SW 1271 (cell line): ENCODE results near the gene PIGK.
A peak's percentile ranks its signal among the peaks of the same experiment; 100 is the strongest.
"Not testable (repeated sequence)": the region's sequence is repeated elsewhere in the genome, so short reads cannot be mapped to it uniquely, and the experiment has no call there.

Experiments used
- DNase-seq, 2 experiments: peaks; one replicate each; lab custom pipeline; 2025; lab: John Stamatoyannopoulos, UW

PIGK gene

DNA sequence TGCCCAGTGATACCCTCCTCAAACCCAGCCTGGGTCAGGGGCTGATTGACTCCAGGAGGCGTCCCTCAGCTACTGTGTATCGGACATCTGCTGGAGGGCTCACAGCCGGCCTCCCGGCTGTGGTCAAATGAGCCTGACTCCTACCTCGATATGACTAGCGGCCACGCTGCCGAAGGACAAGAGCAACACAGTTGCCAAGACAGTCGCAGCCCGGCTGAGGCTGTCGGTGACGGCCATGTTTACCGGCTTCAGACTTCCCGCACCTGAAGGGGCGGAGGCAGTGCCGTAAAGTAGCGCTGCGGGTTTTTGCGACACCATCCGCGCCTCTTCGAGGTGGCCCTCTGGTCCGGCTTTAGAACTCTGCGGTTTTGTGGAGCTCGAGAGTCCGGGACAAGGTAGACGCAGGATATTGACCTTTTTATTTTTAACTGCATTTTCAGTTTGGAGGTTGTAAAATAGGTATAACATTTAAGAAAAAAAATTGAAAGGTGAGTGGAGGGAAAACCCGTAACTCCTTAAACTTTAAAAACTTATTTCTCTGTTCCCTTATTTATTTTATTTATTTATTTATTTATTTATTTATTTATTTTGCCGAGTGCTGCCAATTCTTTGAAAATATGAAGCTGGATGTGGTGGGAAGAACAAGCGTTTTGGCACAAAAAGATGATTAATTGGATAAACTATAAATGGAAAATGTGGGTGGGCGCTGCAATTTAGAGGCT is at the start of gene PIGK:
Gene PIGK (minus strand): TSS at position 265 of the 722 bp plus-strand sequence. CDS start 28 bp downstream, at position 237.
- DNase-seq: peak; percentile 68 to 79

DNA sequence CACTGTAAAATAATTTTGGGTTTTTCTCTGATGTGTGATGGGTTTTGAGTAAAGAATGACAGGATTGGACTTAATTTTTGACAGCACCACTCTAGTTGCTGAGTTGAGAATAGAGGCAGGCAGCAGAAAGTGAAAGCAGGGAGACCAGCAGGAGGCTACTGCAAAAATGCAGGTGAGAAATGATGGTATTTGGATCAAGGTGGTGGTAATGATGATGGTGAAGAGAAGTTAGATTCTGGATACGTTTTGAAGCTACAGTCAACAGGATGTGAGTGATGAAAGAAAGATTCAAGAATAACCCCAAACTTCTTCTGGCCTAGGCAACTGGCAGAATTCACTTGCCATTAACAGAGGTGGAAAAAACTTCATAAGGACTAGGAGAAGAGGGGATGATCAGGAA is 47.8 kb upstream of the PIGK start:
- no peak for DNase-seq

DNA sequence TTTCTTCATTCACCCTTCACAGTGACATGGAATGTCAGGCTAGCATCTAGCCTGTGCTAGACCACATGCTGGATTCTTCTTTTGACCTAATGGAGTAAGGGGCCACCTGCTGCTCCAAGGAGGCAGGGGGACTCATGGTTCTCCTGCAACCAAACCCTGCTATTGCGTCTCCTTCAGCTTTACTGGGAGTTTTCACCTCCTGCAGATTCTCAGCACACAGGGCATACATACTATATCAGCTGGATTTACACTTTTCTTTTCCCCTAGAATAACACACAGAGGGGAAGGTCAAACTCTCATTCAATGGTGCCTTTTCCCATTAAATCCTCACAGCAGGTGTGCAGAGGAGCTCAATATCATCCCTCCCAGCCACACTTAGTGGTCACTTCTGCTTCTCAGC is 46.0 kb upstream of the PIGK start:
- DNase-seq: no peak

DNA sequence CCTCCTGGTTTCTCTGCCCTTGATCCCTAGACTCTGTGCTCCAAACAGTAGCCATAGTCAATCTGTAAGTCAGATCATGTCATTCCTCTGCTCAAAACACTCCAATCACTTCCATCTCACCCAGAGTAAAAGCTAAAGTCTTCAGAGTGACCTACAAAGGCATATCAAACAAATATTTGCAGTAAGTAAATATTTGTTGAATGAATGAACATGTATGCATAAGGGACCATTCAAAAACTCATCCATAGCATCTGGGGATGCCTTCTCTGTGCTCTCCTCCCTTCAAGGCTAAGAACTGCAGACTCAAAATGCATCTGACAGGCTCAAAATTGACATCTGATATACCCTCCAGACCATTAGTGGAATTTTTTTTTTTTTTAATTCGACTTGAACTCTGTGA is 44.5 kb upstream of the PIGK start:
- no peak for DNase-seq

DNA sequence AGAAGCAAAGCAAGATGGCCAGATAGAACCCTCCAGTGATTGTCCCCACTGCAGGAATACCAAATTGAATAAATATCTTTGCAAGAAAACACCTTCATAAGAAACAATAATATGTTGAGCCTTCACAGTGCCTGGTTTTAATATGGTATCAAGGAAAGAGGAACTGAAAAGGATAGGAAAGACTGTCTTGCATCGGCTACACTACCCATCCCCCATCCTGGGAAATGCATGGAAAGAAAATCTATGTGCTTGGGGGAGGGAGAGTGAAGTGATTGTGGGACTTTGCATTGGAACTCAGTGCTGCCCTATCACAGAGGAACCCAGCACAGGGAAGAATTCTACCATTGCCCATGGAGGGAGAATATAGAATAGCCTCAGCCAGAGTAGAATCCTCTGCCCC is 34.0 kb upstream of the PIGK start:
- DNase-seq: no peak

DNA sequence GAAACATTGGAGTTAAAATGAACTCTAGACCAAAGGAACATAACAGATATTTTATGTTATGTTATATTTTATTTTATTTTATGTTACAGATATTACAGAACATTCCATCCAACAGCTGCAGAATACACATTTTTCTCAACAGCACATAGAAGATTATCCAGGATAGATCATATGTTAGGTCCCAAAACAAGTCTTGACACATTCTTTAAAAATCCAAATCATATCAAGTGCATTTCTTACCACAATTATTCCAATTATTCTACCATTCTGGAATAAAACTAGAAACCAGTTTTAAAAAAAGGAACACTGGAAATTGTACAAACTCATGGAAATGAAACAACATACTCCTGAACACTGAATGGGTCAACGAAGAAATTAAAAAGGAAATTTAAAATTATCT is 30.9 kb upstream of the PIGK start:
- no peak for DNase-seq

DNA sequence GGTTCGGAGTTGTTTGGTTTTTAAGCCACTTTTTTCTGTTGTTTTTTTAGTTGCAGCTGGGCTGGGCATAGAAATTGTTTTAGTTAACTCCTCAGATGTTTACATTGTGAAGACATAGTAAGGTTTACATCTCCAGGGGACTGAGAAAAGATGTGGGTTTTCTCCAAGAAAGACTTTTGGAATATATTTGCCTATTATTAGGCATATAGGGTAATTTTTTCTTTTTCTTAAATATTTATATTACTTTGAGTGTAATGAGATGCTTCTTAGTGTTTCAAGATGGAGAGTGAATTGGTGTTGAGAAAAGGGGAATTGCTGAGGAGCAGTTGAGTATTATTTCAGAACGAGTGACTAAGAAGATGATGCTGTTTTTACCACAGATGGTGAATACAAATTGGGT is 26.6 kb upstream of the PIGK start:
- DNase-seq: no peak

DNA sequence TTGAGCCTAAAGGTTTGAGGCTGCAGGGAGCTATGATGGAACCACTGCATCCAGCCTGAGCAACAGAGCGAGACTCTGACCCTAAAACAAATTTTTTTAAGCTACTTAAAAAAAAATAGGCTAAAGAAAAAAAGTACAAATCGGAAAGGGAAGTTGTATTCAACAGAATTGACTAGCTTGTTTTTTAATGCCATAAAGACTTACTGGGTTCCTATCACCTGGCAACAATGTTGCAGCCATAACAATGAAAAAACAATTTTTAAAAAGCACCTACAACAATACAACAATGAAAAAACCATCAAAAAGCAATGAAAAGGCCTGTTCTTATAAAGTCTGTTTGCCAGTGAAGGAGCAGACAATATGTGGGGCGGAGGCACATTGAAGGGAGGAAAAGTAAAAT is 20.1 kb upstream of the PIGK start:
- no peak for DNase-seq

DNA sequence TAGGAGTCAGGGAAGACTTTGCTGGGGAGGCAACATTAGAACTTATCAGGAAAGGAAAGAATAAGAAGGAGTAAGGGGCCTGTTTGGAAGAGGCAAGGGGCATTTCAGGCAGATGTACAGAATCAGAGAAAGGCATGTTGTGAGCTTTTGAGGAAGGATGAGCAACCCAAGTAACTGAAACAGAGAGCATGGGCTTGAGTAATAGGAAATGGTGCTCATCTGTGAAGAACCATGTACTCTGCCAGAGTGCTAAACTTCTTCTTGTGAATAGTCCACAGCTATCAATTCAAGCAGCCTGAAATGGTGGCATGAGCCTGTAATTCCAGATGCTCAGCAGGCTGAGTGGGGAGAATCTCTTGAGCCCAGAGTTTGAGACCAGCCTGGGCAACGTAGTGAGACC is 19.2 kb upstream of the PIGK start:
- DNase-seq: no peak

DNA sequence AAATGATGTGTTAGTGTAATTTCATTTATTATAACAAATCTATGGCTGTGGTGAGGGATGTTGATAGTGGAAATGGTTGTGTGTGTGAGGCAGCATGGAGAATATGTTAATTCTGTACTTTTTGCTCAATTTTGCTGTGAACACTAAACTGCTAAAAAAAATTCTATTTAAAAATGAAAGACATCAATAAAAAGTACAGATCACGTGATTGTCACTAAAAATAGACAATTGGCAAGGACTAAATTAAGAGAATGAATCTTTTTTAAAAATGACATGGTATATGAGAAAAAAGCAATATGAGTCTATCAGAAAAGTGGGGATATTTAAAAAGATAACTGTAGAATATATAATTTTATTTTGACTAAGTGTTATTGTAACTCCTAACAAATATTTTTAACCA is 15.7 kb upstream of the PIGK start:
- DNase-seq: no peak

DNA sequence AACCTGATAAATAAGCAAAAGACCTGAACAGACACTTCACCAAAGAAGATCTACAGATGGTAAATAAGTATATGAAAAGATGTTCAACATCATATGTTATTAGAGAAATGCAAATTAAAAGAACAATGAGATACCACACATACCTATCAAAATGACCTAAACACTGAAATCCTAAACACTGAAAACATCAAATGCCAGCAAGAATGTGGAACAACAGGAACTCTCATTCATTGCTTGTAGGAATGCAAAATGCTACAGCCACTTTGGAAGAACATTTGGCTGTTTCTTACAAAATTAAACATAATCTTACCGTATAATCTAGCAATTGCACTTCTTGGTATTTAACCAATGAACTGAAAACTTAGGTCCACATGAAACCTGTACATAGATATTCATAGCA is 14.9 kb upstream of the PIGK start:
- DNase-seq: no peak

DNA sequence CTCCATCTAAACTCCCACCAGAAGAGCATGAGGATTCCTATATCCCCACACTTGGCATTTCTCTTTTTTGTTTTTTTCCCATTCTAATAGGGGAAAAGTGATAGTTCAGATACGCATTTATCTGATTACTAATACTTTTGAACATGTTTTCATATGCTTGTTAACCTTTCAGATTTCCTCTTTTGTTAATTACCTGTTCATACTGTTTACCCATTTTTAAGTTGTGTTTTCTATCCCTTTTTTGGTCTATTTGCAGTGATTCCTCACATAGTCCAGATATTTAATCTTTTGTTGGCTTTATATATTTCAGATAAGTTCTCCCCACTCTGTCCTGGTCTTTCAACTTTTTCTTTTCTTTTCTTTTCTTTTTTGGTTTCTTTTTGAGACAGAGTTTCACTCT is 13.6 kb upstream of the PIGK start:
- DNase-seq: no peak

DNA sequence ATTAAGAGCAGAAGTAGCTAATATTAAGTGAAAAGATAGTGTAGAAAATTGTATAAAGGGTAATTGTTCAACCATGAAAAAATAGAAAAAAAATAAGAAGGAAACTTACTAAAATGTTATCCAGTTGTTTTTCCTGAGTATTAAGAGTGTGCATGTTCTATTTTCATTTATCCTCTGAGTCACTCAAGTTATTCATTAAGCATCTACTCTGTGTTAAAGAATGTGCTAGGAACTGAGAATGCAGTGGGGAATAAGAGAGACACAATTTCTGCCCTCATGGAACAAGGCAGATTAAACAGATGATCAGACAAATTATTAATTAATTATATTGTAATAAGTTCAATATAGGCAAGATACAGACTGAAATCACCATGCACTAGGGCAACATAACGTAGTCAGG is 10.8 kb upstream of the PIGK start:
- DNase-seq: no peak

DNA sequence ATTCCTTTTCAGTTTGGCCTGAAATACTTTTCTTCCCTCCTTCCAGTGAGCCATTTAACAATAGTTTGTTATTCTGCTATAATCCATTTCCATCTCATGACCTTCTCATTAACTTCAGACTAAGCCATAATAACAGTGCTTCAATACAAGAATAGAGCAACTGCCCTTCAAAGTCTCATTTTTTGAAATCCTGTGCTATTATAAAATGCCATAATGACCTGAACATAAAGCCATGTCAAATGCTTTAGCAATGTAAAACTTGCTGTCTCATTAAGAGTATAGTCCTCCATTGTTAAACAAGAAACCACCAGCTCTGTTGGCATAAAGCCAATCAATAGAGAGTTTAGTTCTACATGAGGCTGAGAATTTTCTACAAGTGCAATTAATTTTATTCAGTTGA is 9.6 kb upstream of the PIGK start:
- DNase-seq: no peak

DNA sequence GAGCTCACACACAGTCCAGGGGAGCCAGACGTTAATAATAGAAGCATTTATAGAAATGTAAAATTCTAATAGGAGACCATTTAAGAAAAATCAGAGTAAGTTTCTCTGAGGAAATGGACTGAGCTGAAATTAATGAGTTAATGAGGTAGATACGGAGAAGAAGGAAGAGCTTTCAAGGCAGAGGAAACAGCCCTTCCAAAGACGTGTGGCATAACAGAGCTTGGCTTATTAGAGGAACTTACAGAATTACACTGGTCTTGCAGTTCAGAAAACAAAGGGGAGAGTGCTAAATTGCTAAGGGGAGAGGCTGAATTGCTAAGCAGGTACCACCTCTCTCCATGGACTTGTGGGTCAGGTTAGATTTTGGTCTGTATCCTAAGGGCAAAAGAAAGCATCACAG is 8.2 kb upstream of the PIGK start:
- no peak for DNase-seq

DNA sequence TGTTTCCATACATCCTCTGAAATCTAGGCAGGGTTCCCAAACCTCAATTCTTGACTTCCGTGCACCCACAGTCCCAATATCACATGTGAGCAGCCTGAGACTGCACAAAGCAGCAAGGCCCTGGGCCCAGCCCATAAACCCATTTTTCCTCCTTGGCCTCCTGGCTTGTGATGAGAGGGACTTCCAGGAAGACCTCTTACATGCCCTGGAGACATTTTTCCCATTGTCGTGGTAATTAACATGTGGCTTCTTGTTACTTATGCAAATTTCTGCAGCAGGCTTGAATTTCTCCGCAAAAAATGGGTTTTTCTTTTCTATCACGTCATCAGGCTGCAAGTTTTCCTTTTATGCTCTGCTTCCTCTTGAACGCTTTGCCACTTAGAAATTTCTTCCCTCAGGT is 3.3 kb upstream of the PIGK start:
- DNase-seq: no peak

DNA sequence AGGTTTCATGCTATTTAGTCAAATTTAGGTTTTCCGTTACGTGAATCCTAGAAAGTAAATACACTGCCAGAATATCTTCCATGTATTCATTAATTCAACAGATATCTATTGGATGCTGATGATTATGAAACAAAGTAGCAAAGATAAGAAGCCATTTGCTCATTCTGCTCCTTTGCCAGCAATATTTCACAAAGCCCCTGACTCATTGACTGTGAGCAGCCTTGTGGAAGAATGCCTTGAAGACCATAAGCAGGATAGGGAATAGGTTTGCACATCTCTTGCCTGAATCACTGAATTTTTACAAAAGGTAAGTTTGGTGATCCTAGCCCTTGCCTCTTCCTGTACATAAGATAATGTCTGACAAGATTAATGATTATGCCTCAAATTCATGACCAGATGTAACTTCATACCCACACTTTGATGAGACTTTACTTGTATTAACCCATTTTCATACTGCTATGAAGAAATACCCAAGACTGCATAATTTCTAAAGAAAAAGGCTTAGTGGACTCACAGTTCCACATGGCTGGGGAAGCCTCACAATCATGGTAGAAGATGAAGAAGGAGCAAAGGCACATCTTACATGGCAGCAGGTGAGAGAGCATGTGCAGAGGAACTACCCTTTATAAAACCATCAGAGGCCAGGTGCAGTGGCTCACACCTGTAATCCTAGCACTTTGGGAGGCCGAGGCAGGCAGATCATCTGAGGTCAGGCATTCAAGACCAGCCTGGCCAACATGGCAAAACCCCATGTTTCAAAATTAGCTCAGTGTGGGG is 1.6 kb upstream of the PIGK start:
- DNase-seq: no peak

DNA sequence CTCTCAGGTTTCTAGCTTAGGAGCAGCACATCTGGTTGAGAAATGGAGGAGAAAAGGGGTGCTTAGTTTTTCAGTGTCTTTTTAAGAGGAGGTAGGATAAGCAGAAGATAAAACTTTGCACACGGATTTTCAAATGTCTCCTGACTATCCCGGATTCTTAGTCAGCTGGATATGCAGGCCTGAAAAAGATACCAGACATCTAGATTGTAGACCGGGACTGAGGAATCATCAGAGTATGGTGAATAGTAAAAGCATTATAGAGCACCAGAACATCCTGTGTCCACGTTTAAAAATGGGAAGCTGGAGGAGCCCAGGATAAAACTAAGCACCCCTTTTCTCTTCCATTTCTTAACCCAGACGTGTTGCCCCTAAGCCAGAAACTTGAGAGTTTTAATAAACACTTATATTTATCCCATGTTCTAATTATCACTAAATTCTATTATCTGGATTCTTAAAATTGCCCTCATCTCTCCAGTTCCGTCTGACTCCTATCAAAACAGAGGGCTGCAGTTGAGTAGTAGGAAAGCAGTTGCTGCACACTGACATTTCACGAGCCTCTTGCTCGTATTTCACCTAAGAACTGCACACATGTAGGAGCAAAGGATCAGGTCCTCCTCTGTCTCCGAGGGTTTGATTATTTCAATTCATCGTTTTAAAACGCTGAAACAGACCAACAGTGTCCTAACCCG is 609 bp downstream of the PIGK start:
- peak in 1 of 2 experiments; percentile 31 for DNase-seq

DNA sequence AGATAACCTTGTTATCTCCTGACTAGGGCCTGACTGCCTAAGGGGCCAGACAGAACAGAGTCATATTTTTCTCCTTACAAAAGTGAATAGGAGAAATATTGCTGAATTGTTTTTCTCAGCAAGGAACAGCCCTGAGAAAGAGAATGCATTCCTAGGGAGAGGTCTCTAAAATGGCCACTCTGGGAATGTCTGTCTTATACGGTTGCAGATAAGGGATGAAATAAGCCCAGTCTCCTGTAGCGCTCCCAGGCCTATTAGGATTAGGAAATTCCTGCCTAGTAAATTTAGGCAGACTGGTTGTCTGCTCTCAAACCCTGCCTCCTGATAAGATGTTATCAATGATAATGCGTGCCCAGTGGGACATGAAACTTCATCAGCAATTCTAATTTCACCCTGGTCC is 15.2 kb downstream of the PIGK start:
- not testable (repeated sequence) for DNase-seq

DNA sequence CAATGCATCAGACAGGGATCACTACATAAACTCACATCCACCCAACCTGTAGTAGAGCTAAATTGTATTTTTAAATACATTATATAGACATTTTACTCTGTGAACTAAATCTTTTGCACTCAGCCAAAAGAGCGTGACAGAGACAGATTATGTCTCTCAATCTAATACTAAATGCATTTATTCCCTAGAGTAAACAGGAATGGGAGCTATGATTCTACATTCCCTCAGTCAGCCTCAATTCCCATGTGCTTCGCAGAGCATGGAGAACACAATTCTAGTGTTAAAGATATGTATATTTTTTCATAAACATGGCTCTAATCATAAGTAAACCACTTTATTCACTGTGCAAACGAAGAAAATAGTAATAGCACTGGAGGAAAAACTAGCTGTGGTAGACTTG is 16.5 kb downstream of the PIGK start:
- no peak for DNase-seq

DNA sequence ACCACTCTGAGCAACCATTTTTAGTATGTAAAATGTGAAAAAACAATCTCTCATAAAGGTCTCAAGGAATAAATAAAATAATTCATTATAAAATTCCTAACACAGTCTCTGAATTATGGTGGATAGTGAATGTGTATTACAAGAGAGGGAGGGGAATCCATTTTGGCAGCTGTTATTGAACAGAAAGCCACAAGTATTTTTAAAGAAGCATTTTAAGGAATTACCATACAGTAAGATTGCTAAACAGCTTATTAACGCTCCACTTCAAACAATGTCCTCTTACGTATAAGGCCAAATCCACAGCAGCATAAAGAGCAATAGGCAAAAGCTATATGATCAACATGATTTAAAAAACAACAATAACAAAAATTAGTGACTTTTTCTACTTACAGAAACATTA is 18.4 kb downstream of the PIGK start:
- no peak for DNase-seq

DNA sequence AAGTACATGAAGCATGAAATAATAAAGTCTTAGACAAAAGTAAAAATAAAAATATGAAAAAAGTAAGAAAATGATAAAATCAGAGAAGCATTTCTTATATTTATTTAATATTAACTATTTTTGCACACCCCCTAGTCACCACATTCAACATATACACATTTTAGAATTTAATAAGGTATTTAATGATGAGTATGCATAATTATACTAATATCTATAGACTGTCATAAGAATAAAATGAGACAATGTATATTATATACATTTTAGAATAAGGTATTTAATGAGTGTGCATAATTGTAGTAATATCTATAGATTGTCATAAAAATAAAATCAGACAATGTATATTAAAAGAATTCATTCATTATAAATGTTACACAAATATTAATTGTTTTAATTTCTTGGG is 18.9 kb downstream of the PIGK start:
- no peak for DNase-seq

DNA sequence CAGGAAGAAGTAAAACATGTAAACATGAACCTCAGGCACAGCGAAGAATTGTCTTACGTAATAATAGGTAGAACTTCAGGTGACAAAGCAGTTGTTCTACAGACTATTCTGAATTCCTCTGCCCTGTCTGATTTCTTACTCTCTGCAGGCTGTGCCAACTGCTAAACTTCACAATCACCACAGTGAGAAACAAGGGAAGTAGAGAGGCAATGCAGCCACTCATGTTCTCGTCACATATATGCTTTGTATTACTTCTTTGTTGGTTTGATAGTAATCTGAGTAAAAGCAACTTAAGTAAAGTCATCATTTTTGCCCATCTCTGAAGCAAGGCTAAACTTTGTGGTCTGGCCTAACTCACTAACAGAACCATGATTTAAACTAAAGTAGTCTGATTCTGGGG is 21.9 kb downstream of the PIGK start:
- no peak for DNase-seq
